NCI-H146 treated with DMSO at 0.1 percent for 48 hours (cell line): Measurements from ENCODE around the gene MORN1.

ENCODE experiments used
- DNase-seq: peaks from one replicate; lab custom pipeline; 2025; ENCODE audit not compliant: unreplicated experiment; lab: John Stamatoyannopoulos, UW

The MORN1 gene

GRCh38 chr1:2388004-2388913, 3.1 kb downstream of the MORN1 start:
- DNase-seq: no peak

- no peak for DNase-seq
Measured at GRCh38 chr1:2386636-2387611, 4.4 kb downstream of the MORN1 start.

GRCh38 chr1:2385606-2386280, 5.6 kb downstream of the MORN1 start:
- no peak for DNase-seq

GRCh38 chr1:2384941-2385481, 6.3 kb downstream of the MORN1 start:
- no peak for DNase-seq

GRCh38 chr1:2384130-2384860, 7.1 kb downstream of the MORN1 start:
- DNase-seq: no peak

GRCh38 chr1:2383576-2383975, 7.8 kb downstream of the MORN1 start:
- DNase-seq: no peak

GRCh38 chr1:2382621-2383361, 8.6 kb downstream of the MORN1 start:
- DNase-seq: no peak

- DNase-seq: no peak
Measured at GRCh38 chr1:2381741-2382620, 9.4 kb downstream of the MORN1 start.

- DNase-seq: no peak
Measured at GRCh38 chr1:2380816-2381591, 10.3 kb downstream of the MORN1 start.

- DNase-seq: no peak
Measured at GRCh38 chr1:2379733-2380404, 11.5 kb downstream of the MORN1 start.

GRCh38 chr1:2378956-2379732, 12.2 kb downstream of the MORN1 start:
- DNase-seq: no peak

- no peak for DNase-seq
Measured at GRCh38 chr1:2378441-2378851, 12.9 kb downstream of the MORN1 start.

- no peak for DNase-seq
Measured at GRCh38 chr1:2377751-2378440, 13.5 kb downstream of the MORN1 start.

GRCh38 chr1:2376931-2377672, 14.3 kb downstream of the MORN1 start:
- DNase-seq: no peak

- no peak for DNase-seq
Measured at GRCh38 chr1:2376261-2376741, 15.1 kb downstream of the MORN1 start.
